HG03565 (cell line): ENCODE results near the gene RGS14.
"Not testable (repeated sequence)": the region's sequence is repeated elsewhere in the genome, so short reads cannot be mapped to it uniquely, and the experiment has no call there.

ENCODE experiments used
- ATAC-seq: cut with Tn5 transposase; IDR thresholded peaks from one replicate; pipeline ENCODE4 v1.9.1; 2021; ENCODE audit warnings: mild to moderate bottlenecking, moderate library complexity; ENCODE audit not compliant: unreplicated experiment

The RGS14 gene

DNA sequence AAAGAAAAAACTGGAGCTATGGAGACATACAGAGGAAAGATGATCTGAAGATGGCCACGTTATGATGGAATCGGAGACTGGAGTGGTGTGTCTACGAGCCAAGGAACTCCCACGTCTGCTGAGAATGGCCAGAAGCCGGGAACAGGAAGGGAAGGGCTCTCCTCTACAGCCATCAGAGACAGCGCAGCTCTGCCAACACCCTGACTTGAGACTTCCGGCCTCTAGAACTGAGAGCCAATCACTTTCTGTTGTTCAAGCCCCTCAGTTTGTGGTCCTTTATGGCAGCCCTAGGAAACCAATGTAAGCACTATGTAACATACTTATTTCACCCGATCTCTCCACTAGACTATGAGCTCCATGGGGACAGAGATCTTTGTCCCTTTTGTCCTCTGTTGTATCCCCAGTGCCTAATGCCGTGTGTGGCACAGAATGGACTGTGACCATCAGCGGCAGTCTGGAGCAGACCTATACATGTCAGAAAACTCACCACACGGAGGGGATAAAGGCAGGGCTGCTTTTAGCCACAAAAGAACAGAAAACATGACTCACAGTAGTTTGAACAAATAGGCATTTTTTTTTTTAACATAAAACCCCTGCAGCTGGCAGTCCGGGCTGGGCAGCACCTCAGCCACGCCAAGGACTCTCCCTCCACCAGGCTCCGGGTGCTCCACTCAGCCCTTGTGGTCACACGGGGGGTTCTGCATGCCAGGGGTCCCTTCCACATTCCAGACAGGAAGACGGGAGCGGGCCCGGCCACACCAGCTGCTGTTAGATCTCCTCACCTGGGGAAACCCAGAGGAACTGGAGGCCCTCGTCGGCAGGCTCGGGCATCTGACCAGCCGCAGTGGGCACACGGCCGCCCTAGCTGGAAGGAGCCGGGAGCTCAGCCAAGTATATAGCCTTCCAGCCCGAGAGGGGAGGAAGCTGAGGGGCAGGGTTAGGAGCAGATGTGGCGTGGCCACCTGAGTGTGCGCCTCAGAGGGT, 29.9 kb upstream of the RGS14 start:
- ATAC-seq: no peak

DNA sequence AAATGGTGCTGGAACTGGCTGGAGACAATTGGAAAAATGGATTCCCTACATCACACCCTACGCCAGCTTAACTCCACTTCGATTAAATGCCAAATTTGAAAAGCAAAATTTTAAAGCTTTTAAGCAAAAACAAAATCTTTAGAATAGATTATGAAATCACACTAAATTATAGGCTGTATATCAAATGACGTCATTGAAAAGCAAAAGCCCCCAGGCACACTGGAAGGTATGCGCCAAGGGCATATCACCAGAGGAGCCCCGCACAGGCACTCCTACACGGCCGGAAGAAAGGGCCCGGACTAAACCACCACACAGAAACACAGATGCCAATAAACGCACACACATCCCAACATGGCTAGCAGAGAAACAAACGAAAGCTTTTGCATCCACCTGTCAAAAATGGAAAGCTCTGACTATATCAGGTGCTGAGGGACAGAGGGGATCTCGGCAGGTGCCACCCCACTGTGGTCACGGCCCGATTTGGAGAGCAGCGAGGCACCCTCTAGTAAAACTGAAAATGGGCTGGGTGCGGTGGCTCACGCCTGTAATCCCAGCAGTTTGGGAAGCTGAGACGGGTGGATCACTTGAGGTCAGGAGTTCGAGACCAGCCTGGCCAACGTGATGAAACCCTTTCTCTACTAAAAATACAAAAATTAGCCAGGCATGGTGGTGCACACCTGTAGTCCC, 29.0 kb upstream of the RGS14 start:
- no peak for ATAC-seq

DNA sequence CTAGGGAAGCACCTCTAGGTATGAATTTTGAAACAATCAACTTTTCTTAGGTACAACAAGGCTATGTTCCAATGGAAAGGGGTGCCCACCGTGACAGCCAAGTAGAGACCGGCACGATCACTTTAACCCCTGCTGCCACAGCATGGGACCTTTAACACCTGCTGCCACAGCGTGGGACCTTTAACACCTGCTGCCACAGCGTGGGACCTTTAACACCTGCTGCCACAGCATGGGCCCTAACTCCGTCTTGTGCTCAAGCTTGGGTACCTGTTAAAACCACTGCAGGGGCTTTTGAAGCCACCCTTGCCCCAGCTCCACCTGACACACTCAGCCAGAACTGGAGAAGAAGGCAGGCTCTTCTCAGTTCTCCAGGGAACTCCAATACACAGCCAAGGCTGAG, 27.8 kb upstream of the RGS14 start:
- ATAC-seq: no peak

DNA sequence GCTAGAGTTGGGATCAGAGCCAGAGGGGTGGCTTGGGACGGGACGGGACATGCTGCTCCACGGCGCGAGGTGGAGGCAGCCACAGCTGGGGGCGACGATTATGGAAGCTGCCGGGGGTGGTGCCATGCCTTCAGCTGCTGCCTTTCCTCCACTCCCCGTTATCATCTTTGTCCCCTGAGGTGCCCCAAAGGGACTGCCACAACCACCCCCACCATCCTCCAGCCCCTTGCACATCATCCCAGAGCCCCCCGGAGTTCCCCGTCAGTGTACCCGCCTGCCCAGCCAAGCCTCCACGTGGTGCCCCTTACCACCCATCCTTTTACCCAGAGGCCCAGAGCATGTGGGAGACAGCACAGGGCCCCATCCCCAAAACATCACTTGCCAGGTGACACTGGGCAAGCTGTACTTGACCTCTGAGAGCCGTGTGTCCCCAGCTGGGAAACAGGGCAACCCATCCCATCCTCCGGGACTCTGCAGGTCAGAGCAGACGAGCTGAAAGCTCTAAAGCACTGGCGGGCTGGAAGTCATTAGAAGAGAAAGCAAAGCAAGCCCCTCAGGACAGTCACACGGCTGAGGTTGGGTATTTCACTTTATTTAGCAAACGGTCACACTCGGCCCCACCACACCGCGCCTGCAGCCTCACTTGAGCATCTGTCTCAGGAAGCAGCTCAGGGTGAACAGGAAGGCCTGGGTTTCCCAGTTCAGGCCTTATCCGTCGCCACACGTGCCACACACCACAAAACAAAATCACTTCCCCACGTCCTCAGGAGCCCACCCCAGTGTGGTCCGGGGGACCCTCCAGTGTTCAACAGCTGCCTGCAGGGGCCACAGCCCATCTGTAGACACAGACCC, 26.5 kb upstream of the RGS14 start:
- ATAC-seq: no peak

DNA sequence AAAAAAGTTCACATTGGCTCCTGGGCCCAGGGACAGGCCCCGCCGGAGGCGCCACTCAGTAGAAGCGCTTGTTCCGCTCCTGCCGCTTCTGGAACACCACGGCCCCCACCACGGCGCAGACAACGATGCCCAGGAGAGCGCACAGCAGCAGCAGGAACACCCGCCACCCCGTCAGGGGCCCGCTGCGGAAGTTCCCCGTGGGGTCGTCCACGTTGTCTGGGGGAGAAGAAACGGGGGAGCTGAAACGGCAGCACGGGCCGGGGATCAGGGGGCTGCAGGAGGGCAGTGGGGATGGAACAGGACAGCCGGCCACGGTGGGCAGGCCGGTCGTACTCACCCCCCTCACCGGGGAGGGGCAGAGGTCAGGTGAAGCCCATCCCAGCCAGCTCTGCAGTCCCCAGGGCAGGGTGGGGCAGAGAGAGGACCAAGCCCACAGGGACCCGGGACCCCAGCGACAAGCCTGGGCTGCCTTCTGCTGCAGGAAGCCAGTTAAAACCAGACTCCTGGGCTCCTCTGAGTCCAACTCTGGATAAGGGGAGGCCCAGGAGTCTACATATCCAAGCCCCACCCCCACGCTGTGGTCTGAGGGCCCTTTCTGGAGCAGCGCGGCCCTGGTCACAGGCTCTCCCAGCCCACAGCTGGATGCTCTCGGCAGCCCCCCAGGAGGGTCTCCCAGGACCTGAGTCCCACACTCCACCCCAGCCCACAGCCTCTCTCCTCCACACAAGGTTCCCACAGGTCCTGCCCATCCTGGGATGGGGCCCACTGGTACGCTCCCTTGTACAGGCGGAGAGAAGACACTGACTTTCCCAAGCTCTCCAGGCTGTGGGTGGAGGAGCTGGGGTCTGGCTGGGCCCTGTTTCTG, 25.5 kb upstream of the RGS14 start:
- no peak for ATAC-seq

DNA sequence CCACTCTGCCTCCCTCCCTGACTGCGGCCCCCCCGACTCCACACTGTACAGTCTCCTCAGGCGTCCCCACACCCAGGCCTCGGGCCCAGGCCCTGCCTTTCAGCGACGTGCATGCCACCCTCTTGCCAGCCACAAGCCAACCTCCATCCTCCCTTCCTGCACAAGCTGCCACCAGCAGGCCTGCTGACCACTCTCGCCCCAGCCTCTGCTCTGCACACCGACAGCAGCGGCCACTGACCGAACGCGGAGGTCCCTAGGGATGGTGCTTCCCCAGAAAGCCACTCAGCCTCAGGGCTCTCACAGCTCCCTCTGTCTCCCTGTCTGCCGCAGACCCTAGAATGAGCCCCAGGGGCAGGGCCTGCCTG, 24.8 kb upstream of the RGS14 start:
- ATAC-seq: no peak

DNA sequence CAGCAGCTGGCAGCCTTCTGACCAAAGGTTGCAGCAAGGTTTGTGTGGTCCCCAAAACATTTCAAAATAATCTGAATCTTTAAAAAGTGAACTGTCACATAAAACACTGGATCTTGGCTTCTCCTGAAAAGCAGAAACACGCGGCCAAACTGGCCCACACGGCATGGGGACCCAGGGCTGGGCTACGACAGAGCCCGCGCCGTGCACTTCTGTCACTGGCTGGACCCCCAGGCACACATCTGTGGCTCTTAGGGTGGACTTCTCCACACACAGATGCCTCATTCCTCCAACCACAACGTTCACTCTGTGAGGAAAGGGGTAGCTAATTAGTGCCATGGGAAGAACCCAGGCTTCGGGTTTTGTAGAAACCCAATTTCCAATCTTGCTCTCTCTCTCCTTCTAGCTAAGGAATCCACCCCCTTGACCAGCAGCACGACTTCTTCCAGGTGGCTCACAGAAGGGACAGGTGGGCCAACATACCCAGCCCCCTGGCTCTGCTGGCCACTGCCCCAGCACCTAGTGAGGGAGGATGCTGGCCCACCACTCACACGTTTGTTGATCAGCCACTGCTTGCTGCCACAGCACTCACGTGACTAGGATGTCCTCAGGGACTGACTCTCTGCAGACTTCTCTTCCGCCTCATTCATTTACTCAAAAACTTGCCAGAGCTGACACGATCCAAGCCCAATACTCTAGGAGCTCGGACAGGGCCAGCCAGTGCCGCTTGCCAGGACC, 24.1 kb upstream of the RGS14 start:
- ATAC-seq: no peak

DNA sequence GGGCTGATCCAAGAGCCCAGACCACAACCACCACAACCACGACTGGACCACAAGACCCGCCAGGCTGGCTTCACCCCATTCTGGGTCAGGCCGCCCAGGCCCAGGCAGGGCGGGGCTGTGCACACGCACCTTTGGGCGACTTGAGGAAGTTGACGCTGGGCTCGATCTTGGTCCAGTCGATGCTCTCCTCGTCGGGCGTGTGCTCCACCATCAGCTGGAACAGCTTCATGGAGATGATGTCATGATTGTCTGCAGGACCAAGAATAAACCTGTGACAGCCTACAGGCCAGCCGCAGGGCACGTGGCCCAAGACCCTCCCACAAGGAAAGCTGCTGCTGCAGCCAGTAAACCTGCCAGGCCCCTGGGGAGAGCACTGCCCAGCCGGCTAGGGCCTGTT, 23.6 kb upstream of the RGS14 start:
- no peak for ATAC-seq

DNA sequence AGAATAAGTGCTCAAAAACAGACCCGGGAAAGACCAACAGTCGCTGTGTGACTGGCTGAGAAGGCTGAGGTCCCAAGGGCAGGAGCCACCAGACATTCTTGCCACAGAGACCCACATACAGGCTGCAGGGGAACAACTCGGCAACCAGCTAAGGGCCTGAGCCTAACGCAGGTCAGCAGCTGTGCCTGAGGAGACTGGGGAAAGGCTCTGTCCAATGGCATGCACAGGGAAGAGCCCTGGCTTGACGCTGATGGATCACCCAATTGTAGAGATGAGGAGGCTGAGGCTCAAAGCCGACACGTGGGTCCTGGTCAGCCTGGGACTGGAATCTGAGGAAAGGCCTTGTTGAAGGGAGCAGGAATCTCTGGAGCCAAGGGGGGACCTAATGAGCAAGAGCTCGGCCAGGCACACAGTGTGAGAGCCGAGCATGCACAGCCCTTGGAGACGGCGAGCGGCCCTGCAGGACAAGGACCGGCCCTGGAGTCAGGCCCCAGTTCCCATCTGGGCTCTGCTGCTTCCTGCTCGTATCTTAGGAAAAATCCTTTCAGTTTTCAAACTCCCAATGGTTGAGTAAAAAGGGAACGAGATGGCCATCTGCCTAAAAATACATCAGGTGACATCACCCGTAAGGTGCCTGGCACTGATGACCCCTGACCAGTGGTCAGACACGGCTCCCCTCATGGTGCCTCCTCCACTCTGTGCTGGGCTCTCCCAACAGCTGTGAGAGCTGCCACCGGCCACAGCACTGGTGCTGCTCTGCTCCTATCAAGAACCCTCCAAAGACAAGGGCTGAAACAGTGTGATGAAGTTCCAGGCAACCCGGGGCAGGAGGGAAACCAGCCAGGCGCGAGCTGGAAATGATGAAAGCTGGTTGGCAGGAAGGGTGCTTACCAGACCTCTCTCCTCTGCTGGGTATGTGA, 22.7 kb upstream of the RGS14 start:
- no peak for ATAC-seq

DNA sequence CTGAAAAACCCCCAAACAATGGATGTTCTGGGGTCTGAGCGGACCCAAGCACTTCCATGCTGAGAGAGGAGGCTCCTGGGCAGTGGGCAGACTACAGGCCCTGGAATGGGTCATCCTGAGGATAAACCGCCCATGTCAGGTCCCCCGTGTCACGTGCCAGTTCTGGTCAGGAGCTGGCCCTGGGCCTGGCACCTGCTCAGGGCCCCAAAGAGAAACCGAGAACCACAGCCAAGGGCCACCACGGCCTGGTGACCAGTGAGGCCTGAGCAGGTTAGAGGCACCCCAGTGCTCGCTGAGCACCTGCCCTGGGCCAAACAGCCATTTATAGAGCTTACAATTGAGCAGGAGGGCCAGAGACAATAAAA, 22.0 kb upstream of the RGS14 start:
- ATAC-seq: no peak

DNA sequence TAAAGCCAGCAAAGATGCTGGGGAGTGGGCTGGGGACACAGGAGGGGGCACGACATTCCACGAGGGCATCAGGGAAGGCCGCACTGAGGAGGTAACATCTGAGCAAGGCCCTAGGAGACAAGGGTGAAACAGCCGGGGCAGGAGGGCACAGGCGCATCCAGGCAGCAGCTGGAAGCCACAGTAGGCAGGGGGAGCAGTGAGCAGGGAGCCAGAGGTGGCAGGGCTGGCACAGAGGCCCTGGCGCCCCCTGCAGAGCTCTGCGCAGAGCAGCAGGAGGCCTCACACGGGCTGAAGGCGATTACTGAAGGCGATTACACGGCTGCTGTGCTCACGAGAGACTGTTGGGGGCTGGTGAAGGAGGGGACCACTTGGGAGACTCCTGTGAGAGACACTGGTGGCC, 21.6 kb upstream of the RGS14 start:
- ATAC-seq: no peak

DNA sequence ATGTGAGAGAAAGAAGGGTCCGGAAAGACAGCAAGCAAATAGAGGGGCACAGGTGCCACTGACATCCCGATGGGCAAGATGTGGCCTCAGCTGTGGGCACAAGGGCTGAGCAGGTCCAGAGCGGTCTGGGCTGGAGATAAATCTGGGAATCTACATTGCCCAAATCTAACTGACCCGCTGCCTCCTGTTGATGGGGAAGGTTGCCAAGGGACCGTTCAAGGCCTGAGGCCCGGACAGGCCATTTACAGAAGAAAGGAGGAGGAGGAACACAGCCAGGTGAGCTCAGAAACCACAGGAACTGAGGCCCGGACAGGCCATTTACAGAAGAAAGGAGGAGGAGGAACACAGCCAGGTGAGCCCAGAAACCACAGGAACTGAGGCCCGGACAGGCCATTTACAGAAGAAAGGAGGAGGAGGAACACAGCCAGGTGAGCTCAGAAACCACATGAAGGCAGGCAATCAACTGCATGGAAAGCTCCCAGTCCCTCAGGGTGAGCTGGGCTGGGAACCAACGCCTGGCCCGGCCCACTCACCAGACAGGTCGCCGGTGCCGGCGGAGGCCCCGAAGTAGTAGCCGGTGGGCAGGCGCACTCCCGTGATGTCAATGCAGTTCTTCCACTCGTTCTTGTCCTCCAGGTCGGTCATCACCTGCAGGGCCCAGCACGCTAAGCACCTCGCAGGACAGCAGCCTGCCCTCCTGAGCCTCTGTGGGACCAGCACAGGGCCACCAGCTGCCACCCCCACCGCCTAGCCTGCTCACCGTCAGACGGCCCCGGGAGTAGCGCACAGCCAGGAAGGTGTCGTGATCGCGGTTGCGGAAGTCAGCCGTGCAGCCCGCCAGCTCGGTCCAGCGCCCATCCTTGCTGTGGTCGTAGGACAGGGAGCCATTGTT, 20.9 kb upstream of the RGS14 start:
- ATAC-seq: no peak

DNA sequence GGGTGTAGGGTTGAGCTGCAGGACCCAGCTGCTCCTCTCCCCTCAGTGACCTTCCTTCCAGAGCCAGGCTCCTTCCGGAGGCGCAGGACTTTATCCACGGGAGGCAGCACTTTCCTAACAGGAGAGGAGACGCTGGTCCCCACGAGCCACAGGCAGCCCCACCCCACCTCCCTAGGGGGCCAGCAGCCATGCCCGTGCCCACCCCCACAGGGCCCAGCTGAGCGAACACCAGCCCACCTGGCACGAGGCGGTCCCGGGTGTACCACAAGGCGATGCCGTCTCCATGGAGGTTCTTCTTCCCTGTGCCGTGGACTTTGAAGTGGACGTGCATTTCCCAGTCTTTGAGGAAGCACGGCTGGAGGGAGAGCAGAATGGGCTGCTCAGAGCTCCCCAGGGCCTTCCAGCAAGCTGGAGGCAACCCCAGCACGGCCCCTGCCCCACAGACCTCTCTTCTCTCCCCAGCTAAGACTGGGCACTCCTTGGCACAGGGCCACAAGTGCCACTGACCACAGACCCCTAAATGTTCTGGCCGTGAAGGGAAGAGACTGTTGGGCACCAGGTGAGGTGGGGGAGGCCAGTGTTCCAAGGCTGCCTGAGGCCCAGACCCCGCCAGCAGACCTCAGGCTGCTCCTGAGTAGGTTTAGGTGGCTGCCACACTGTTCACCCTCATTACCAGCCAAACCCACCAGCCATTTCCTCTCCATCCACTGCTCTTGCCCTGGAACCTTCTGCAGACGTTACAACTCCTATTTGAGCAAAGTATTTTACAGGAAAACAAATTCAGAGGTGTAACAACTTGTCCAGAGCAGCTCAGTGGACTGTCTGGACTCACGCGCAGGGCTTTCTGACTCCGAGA, 19.2 kb upstream of the RGS14 start:
- no peak for ATAC-seq

DNA sequence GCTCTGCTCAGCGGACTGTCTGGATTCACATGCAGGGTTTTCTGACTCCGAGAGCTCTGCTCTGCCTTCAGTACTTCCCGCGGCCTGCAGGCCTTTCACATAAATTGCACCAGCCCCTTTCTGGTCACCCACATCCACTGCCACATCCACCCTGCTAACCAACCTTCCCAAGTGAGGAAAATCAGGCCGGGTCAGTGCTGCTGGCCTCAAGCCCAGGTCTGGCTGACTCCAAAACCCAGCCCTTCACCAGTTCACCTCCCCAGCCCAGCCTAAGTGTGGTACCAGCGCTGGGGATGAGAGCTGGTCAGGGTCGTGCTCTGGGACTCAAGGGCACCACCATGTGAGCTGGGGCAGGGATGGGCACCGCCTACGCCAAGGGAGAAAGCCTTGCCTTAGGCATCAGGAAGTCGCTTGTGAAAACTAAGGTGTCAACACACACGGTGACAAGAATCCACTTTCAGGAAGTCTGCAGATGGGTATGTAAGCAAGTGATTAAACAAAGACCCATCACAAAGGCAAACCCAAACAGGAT, 18.6 kb upstream of the RGS14 start:
- no peak for ATAC-seq

DNA sequence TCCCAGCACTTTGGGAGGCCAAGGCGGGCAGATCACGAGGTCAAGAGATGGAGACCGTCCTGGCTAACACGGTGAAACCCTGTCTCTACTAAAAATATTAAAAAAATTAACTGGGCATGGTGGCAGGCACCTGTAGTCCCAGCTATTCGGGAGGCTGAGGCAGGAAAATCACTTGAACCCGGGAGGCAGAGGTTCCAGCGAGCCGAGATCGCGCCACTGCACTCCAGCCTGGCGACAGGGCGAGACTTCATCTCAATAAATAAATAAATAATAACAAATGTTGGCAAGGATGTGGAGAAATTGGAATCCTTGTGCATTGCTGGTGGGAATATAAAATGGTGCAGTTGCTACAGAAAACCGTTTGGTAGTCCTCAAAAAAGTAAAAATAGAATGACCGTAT, 14.7 kb upstream of the RGS14 start:
- ATAC-seq: not testable (repeated sequence)

DNA sequence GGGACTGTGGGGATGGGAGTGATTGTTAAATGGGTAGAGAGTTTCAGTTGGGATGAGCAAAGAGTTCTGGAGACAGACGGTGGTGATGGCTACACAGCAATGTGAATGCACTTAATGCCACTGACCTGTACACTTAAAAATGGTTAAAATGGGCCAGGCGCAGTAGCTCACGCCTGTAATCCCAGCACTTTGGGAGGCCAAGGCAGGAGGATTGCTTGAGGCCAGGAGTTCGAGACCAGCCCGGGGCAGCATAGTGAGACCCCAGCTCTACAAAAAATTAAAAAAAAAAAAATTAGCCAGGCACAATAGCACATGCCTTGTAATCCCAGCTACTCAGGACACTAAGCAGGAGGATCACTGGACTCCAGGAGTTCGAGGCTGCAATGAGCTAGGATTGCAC, 13.9 kb upstream of the RGS14 start:
- ATAC-seq: no peak

DNA sequence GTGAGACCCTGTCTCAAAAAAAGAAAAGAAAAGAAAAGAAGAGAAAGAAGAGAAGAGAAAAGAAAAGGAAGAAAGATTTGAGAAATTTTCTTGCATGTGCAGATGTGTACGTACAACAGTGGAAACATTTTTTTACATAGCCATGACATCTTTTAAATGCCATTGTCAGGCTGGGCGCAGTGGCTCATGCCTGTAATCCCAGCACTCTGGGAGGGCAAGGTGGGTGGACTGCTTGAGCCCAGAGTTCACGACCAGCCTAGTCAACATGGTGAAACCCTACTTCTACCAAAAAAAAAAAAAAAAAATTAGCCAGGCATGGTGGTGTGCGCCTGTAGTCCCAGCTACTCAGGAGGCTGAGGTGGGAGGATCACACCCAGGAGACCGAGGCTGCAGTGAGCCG, 12.8 kb upstream of the RGS14 start:
- no peak for ATAC-seq
